GM19324 (cell line): ENCODE results near the gene SENP7.
"Not testable (repeated sequence)": the region's sequence is repeated elsewhere in the genome, so short reads cannot be mapped to it uniquely, and the experiment has no call there.

Experiments
- ATAC-seq: cut with Tn5 transposase; IDR thresholded peaks from one replicate; pipeline ENCODE4 v1.9.1; 2021; ENCODE audit warnings: mild to moderate bottlenecking, moderate library complexity; ENCODE audit not compliant: unreplicated experiment, low FRiP score

The SENP7 gene

DNA sequence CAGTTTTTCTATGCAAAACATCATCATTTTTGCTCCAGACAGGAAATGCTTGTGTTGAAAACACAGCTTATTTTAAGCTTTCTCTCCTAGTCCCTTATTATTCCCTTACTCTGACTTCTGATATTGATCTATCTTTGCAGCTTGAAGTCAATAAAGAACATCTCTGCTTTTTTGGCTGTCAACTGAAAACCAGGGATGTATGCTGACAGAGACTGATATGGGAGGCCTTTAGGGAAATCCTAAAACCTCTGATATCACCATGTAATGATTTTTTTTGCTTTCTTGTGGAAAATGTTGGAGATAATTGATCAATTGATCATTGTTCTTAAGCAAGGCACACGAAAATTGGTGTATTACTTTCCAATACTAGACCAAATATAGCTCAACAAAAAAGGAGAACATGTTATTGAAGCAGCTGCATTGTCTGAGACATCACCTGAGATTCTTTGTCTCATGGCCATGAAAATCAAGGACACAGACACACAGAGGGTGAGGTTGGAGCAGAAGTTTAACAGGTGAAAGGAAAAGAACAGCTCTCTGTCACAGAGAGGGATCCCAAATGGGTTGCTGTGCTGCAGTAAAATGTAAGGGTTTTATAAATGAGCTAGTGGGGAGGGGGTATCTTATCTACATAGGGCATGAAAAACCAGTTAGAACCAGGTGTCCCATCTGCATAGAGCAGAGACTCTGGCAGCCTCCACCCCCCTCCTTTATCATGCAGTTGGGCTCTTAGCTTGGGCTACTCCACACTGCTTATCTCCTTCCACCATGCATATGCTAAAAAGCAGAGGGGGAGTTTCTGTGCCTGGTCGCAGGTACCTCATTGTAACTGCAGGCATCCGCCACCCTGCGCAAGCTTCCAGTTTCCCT is 17.0 kb upstream of the SENP7 start:
- ATAC-seq, result no peak

GRCh38 chr3:101527906-101528305 is 14.9 kb upstream of the SENP7 start:
- ATAC-seq, result no peak

- ATAC-seq, result no peak
These were observed 14.4 kb upstream of the SENP7 start for GRCh38 chr3:101527441-101527840.

- no peak for ATAC-seq
These were observed 8.2 kb upstream of the SENP7 start for GRCh38 chr3:101521211-101521701.

DNA sequence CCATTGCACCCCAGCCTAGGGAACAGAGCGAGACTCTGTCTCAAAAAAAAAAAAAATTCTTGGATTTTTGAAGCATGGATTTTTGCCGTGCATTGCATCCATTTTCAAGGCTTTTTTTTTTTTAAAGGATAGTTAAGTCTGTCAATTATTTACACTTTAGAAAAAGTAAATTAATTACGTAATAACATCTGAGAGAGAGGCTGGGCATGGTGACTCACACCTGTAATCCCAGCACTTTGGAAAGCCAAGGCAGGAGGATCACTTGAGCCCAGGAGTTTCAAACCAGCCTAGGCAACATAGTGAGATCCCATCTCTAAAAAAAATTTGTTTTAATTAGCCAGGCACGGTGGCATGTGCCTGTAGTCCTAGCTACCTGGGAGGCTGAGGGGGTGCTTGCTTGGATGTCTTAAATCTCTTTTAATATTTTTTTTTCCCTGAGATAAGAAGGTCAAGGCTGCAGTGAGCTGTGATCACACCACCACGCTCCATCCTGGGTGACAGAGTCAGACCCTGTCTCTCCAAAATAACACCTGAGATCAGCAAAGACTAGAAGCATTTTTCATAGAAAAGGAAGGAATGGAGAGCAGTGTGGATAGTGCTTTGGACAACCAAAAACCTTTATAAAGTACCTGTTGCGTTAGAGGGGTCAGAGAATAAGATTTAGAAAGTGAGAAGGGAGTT is 6.8 kb upstream of the SENP7 start:
- no peak for ATAC-seq

DNA sequence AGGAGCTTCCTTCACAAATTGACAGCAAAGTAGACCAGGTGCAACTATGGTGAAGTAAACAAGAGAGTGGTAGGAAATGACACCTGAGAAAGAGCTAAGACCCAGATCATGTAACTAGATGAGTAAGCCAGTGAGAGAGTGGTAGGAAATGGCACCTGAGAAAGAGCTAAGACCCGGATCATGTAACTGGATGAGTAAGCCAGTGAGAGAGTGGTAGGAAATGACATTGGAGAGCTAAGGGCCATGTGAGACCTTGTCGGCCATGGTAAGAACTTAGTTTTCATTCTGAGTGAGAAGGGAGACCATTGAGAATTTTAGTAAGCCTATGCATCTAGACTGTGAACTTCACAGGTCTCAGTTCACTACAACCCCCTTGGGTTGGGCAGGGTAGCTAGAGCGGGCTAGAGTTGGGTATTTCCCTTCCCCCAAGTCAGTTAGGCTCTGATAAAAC is 5.4 kb upstream of the SENP7 start:
- ATAC-seq, result peak; percentile 96

- ATAC-seq, result peak; percentile 33
These were observed 491 bp upstream of the SENP7 start for GRCh38 chr3:101513419-101513986.

- ATAC-seq, result peak; percentile 33
These were observed 691 bp downstream of the SENP7 start for GRCh38 chr3:101512396-101512645.

- no peak for ATAC-seq
These were observed 3.2 kb downstream of the SENP7 start for GRCh38 chr3:101509811-101510210.

GRCh38 chr3:101509281-101509680 is 3.7 kb downstream of the SENP7 start:
- ATAC-seq, result no peak

DNA sequence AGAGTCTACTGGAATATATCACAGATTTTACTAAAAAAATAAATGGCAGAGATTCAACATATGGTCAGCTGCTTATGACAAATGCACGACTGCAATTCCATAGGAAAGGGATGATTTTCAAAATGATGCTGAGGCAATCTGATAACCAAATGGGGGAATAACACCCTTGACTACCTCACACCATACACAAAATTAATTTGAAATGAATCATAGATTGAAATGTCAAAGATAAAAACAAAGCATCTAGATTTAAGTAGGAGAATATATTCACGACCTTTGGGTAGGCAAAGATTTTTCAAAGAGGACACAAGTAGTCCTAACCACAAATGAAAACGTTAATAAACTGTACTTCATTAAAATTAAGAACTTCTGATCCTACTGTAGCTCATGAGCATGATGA is 11.2 kb downstream of the SENP7 start:
- ATAC-seq, result no peak

GRCh38 chr3:101500208-101500607 is 12.8 kb downstream of the SENP7 start:
- no peak for ATAC-seq

GRCh38 chr3:101497803-101498202 is 15.2 kb downstream of the SENP7 start:
- no peak for ATAC-seq

- ATAC-seq, result no peak
These were observed 17.5 kb downstream of the SENP7 start for GRCh38 chr3:101495552-101495951.

- no peak for ATAC-seq
These were observed 28.0 kb downstream of the SENP7 start for GRCh38 chr3:101484805-101485620.

GRCh38 chr3:101478980-101479379 is 34.0 kb downstream of the SENP7 start:
- ATAC-seq, result no peak

DNA sequence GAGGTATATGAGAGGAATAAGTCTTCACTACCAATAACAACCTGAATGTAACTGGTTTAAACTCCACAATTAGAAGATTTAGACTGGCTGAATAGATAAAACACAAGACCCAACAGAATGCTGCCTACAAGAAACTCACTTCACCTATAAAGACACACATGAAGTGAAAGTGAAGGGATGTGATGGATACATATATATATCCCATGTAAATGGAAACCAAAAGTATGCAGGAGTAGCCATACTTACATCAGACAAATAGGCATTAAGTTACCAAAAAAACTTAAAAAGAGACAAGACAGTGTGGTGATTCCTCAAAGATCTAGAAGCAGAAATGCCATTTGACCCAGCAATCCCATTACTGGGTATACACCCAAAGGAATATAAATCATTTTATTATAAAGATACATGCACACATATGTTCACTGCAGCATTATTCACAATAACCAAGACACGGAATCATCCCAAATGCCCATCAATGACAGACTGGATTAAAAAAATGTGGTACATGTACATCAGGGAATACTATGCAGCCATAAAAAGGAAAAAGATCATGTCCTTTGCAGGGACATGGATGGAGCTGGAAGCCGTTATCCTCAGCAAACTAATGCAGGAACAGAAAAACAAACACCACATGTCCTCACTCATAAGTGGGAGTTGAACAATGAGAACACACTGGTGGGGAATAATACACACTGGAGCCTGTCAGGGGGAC is 38.0 kb downstream of the SENP7 start:
- not testable (repeated sequence) for ATAC-seq

DNA sequence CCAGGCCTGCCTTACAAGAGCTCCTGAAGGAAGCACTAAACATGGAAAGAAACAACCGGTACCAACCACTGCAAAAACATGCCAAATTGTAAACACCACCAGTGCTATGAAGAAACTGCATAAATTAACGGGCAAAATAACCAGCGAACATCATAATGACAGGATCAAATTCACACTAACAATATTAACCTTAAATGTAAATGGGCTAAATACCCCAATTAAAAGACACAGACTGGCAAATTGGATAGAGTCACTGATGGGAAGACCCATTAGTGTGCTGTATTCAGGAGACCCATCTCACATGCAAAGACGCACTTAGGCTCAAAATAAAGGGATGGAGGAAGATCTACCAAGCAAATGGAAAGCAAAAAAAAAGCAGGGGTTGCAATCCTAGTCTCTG is 44.3 kb downstream of the SENP7 start:
- ATAC-seq, result not testable (repeated sequence)

DNA sequence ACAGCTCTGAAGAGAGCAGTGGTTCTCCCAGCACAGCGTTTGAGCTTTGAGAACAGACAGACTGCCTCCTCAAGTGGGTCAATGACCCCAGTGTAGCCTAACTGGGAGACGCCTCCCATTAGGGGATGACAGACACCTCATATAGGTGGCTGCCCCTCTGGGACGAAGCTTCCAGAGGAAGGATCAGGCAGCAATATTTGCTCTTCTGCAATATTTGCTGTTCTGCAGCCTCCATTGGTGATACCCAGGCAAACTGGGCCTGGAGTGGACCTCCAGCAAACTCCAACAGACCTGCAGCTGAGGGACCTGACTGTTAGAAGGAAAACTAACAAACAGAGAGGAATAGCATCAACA is 45.7 kb downstream of the SENP7 start:
- not testable (repeated sequence) for ATAC-seq
